ENCODE measurements around the gene OR4C13.
"Not testable (repeated sequence)": the region's sequence is repeated elsewhere in the genome, so short reads cannot be mapped to it uniquely, and the experiment has no call there.

Gene OR4C13

GRCh38 chr11:49952091-49952490, at the start of gene OR4C13:
Gene OR4C13 (plus strand): TSS chr11:49952391. CDS start chr11:49952423, 32 bp downstream.
- DNase-seq: no peak

GRCh38 chr11:49911516-49911915, 40.7 kb upstream of the OR4C13 start:
- DNase-seq: not testable (repeated sequence)

- not testable (repeated sequence) for DNase-seq
These were observed 3.5 kb upstream of the OR4C13 start for GRCh38 chr11:49948701-49949100.

- not testable (repeated sequence) for DNase-seq
These were observed 21.2 kb downstream of the OR4C13 start for GRCh38 chr11:49973439-49973838.

- not testable (repeated sequence) for DNase-seq
These were observed 30.2 kb downstream of the OR4C13 start, which contains the start of gene OR4C12 for GRCh38 chr11:49982435-49982834. Gene OR4C12 (minus strand): TSS chr11:49982535. CDS start chr11:49982501, 34 bp downstream.

- peak; percentile 16 for DNase-seq
These were observed 43.4 kb downstream of the OR4C13 start for GRCh38 chr11:49995565-49995964.
